Endothelial cell of umbilical vein (primary cell): ENCODE measurements around the gene BICRA. TPM values are rescaled to one million over a fixed set of nuclear protein-coding genes. Genes with fewer than 3 reads are reported as not detected.

Experiments used
- BruUV-seq: library from RNA; stranded (reverse); fragments of 400-500 nt; replicated peaks from 2 replicates; lab custom pipeline; 2021; lab: Mats Ljungman, UMichigan
- CTCF ChIA-PET: fragments of 300-600, 350-600 bp; sonication (Branson Sonifier 250); formaldehyde crosslinking; loops from one replicate; lab custom pipeline; 2021; ENCODE audit warnings: antibody characterized with exemption, inconsistent platforms; lab: Charles Lee
- POLR2A ChIA-PET: fragments of 300-600, 350-600 bp; sonication (Branson Sonifier 250); formaldehyde crosslinking; loops from one replicate; lab custom pipeline; 2021; ENCODE audit warnings: antibody characterized with exemption, inconsistent platforms; lab: Charles Lee
- DNase-seq: peaks from one replicate; pipeline ENCODE4 v3.0.0-alpha.2; 2011; ENCODE audit warnings: low read depth, low spot score
- FAIRE-seq: peaks from 2 replicates; lab custom pipeline; 2011; peaks lifted over from hg19 to GRCh38; lab: Jason Lieb, UNC
- H2AFZ ChIP-seq: 2 replicates; pipeline ENCODE4 v1.6.0; 2012; ENCODE audit warnings: low read depth, low read length, control low read depth, inconsistent platforms
- H3K27ac ChIP-seq: 2 replicates; pipeline ENCODE4 v1.5.1; 2011; ENCODE audit warnings: low read depth, mild to moderate bottlenecking, control low read depth, low read length, moderate library complexity; ENCODE audit not compliant: insufficient read depth
- H3K27me3 ChIP-seq, 2 experiments: 2 replicates each; pipeline versions ENCODE4 v1.6.0 to v1.6.1; 2011; ENCODE audit warnings: low read length in 2 of 2, mixed read lengths in 1 of 2; ENCODE audit not compliant: control insufficient read depth in 2 of 2, insufficient read depth in 2 of 2
- H3K36me3 ChIP-seq, 2 experiments: 2 replicates in 1 of 2; 3 replicates in 1 of 2; pipeline ENCODE4 v1.5.1; 2011; ENCODE audit warnings: low read length in 2 of 2, mild to moderate bottlenecking in 1 of 2, moderate library complexity in 1 of 2; ENCODE audit not compliant: control insufficient read depth in 2 of 2, insufficient read depth in 2 of 2; ENCODE audit errors: extremely low read depth in 1 of 2
- H3K4me1 ChIP-seq: 3 replicates; pipeline ENCODE4 v1.5.1; 2011; ENCODE audit warnings: mild to moderate bottlenecking, low read length; ENCODE audit not compliant: control insufficient read depth, insufficient read depth; ENCODE audit errors: extremely low read depth
- H3K4me2 ChIP-seq: 2 replicates; pipeline ENCODE4 v1.6.1; 2011; ENCODE audit warnings: low read length, control low read depth, mixed read lengths; ENCODE audit not compliant: insufficient read depth
- H3K4me3 ChIP-seq, 3 experiments: fragments of 200-600 bp in 1 of 3; sonication (generic), shearing (Covaris generic) in 1 of 3; replicated peaks in 1 of 3; 2 replicates each; pipeline ENCODE4 v1.5.1; 2011 to 2016; ENCODE audit warnings: control low read depth in 3 of 3, low read length in 3 of 3, mild to moderate bottlenecking in 2 of 3, inconsistent platforms in 1 of 3, low read depth in 1 of 3, moderate library complexity in 1 of 3; ENCODE audit not compliant: insufficient read depth in 1 of 3
- H3K79me2 ChIP-seq: 2 replicates; pipeline ENCODE4 v1.6.0; 2012; ENCODE audit warnings: low read length, inconsistent platforms; ENCODE audit not compliant: control insufficient read depth, insufficient read depth
- H3K9ac ChIP-seq: replicated peaks from 2 replicates; pipeline ENCODE3; 2011; ENCODE audit warnings: low read length, control low read depth; ENCODE audit not compliant: insufficient read depth; ENCODE audit errors: extremely low read depth
- H3K9me1 ChIP-seq: replicated peaks from 3 replicates; pipeline ENCODE4 v1.6.0; 2011; ENCODE audit warnings: mild to moderate bottlenecking, low read length; ENCODE audit not compliant: control insufficient read depth, insufficient read depth; ENCODE audit errors: extremely low read depth
- H3K9me3 ChIP-seq: replicated peaks from 2 replicates; pipeline ENCODE4 v1.5.1; 2012; ENCODE audit warnings: low read length, inconsistent platforms; ENCODE audit not compliant: control insufficient read depth, insufficient read depth
- H4K20me1 ChIP-seq: replicated peaks from 2 replicates; pipeline ENCODE3; 2011; ENCODE audit warnings: mild to moderate bottlenecking, low read length; ENCODE audit not compliant: control insufficient read depth, insufficient read depth; ENCODE audit errors: extremely low read depth
- CTCF ChIP-seq, 2 donors: IDR thresholded peaks; 1 replicate in 1 of 2; 2 replicates in 1 of 2; pipeline ENCODE4 v1.5.1; 2011; ENCODE audit warnings: low read length in 2 of 2, mild to moderate bottlenecking in 2 of 2, moderate library complexity in 2 of 2, control low read depth in 1 of 2, inconsistent platforms in 1 of 2, low read depth in 1 of 2; ENCODE audit not compliant: insufficient read depth in 1 of 2; ENCODE audit errors: extremely low read depth in 1 of 2
- EZH2 ChIP-seq: IDR thresholded peaks from 2 replicates; pipeline ENCODE4 v1.6.1; 2012; ENCODE audit warnings: borderline replicate concordance, low read depth, mild to moderate bottlenecking, moderate library complexity, low read length, inconsistent platforms; ENCODE audit not compliant: severe bottlenecking
- FOS ChIP-seq: IDR thresholded peaks from 2 replicates; pipeline ENCODE4 v1.6.1; 2011; ENCODE audit warnings: mild to moderate bottlenecking, low read length, moderate library complexity, borderline replicate concordance; ENCODE audit not compliant: insufficient read depth
- GATA2 ChIP-seq: IDR thresholded peaks from 2 replicates; pipeline ENCODE4 v1.7.0; 2011; ENCODE audit warnings: low read depth, mild to moderate bottlenecking, moderate library complexity, mixed read lengths, low read length; ENCODE audit not compliant: insufficient read length, insufficient read depth
- JUN ChIP-seq: IDR thresholded peaks from 2 replicates; pipeline ENCODE4 v1.6.1; 2011; ENCODE audit warnings: borderline replicate concordance, low read depth; ENCODE audit not compliant: insufficient read length, insufficient read depth
- MAX ChIP-seq: IDR thresholded peaks from 2 replicates; pipeline ENCODE4 v1.6.1; 2011; ENCODE audit not compliant: insufficient read depth, insufficient read length
- MYC ChIP-seq: IDR thresholded peaks from one replicate; pipeline ENCODE4 v1.6.1; 2011; ENCODE audit warnings: mild to moderate bottlenecking, low read depth, low read length
- POLR2A ChIP-seq: IDR thresholded peaks from 2 replicates; pipeline ENCODE4 v1.6.1; 2012; ENCODE audit warnings: low read depth, mild to moderate bottlenecking, control low read depth, low read length
- POLR2AphosphoS5 ChIP-seq: IDR thresholded peaks from 2 replicates; pipeline ENCODE4 v1.6.1; 2012; ENCODE audit warnings: low read depth, mild to moderate bottlenecking, control low read depth, low read length, moderate library complexity; ENCODE audit not compliant: insufficient read depth
- dilution Hi-C: fragments of 300-500 bp; cut with MboI; formaldehyde crosslinking; loops from one replicate; pipeline ENCODE4 v1.15.0; 2019; ENCODE audit warnings: low sequenced_read_pairs; ENCODE audit not compliant: extremely low pct_ligation_motif_present
- intact Hi-C: fragments of 100-400 bp; cut with micrococcal nuclease; formaldehyde crosslinking; loops from one replicate; pipeline ENCODE4 v1.10.0; 2022
- polyA plus RNA-seq, 4 experiments: library from polyadenylated mRNA; depleted of rRNA in 3 of 4; stranded (reverse) in 3 of 4; unstranded in 1 of 4; fragments of >200 nt; gene quantifications; 2 replicates each; pipeline versions ENCODE4 v1.2.1 to v1.2.3, GENCODE V29; 2011 to 2012; ENCODE audit warnings: missing spikeins in 1 of 4
- total RNA-seq: library from RNA; stranded (reverse); gene quantifications from 2 replicates; pipeline ENCODE4 v1.2.3, GENCODE V29; 2021

The BICRA gene
- total and polyA plus RNA-seq, 2 donors (not counting 3 experiments of a cell fraction or from before 2014, with no cell fraction given): 3.8 to 20.5 TPM

GRCh38 chr19:47625650-47626049 is 16.7 kb downstream of the BICRA start:
- Histone ChIP-seq H3K36me3 (peaks cover 2 to 4% of the 10 kb centered on the region in 2 experiments), H4K20me1 (peaks cover 3% of the 10 kb centered on the region), H3K9me1 (no peaks in the 10 kb centered on the region), H3K4me2 (no peak overlapping the region), H3K9ac (no peak overlapping the region), H3K27ac (no peak overlapping the region), H3K4me3 (no peak overlapping the region), H3K4me1 (no peaks in the 10 kb centered on the region), H2AFZ (no peak overlapping the region), H3K9me3 (no peaks in the 10 kb centered on the region), H3K79me2 (peaks cover 76% of the 10 kb centered on the region), H3K27me3 (no peaks in the 10 kb centered on the region)
- BruUV-seq: no TSS peak
- intact Hi-C loops: no loop called here
- TF ChIP-seq MAX: no peak
- TF ChIP-seq CTCF (IDR thresholded peaks at IDR 0.05; ENCODE audit: extremely low read depth in 1 of 2, insufficient read depth in 1 of 2, low read depth in 1 of 2, low read length in 2 of 2): no peak
- no peak for TF ChIP-seq GATA2
- TF ChIP-seq POLR2AphosphoS5: no peak
- no peak for TF ChIP-seq MYC
- no peak for TF ChIP-seq EZH2
- no peak for TF ChIP-seq POLR2A
- no peak for TF ChIP-seq FOS
- no peak for TF ChIP-seq JUN
- DNase-seq (no peak), FAIRE-seq (no peak)
- POLR2A ChIA-PET: no interaction called here
- dilution Hi-C loops: no loop called here
- CTCF ChIA-PET: interaction anchor here (1.4 kb wide), 1 partner anchor 85 kb away, joined by 3 read pairs; no protein-coding TSS in a partner anchor
